Measurements from ENCODE around the gene LAMA2.

The LAMA2 gene

DNA sequence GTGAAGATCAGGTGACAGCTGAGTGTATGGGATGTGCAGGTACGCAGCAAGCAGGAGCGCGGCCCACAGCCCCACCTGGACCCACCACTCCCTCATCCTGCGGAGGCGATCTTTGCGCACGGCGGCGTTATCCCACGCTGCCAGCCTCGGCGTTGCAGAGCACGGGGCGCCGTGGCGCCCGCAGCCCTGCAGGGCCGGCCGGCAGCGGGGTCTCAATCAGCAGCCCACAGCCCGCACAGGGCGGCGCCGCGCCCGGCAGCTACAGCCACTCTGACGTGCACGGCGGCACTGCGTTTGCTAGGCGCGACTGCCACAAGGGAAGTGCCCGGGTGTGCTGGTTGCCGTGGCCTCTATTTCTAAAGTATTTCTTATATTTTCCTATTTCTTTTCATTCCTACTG lies 46.9 kb downstream of the LAMA2 start:
- Histone ChIP-seq H3K9me3 (ENCODE audit: low read depth, low read length) (no peaks in the 10 kb centered on the region), H3K27ac (no peak overlapping the region), H3K9ac (ENCODE audit: insufficient read length) (no peak overlapping the region), H3K36me3 (ENCODE audit: insufficient read depth, low read length) (no peaks in the 10 kb centered on the region), H3K4me3 (no peak overlapping the region)
- no peak for TF ChIP-seq FOXP2 (optimal IDR thresholded peaks at IDR 0.05; ENCODE audit: control extremely low read depth, extremely low read length, insufficient read depth)
- no peak for TF ChIP-seq EZH2 (IDR thresholded peaks at IDR 0.05)
- TF ChIP-seq POLR2AphosphoS5 (IDR thresholded peaks at IDR 0.05; ENCODE audit: borderline replicate concordance, low read depth, low read length): no peak
- DNase-seq (ENCODE audit: low read depth, low spot score): no peak

DNA sequence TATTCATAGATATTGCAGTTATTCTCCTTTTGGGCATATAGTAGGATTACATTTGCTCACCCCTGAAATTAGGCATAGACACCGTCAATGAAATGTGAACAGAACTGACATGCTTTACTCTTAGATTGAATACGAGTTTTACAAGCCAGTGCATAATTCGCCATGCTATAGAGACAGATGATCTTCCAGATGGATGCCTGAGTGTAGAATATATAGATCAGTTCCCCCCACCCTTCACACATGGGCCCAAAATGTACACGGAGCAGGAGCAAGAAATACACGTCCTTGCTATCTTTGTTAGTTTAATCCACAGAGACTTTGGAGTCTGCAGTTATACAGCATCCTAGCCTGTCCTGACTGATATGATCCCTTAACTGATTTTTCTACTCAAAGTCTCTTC lies 47.4 kb downstream of the LAMA2 start:
- no peaks in the 10 kb centered on the region for H3K9me3 ChIP-seq (ENCODE audit: low read depth, low read length)
- DNase-seq (ENCODE audit: low read depth, low spot score): no peak
- H3K27ac ChIP-seq: no peak overlapping the region

GRCh38 chr6:128932061-128932460 lies 49.1 kb downstream of the LAMA2 start:
- TF ChIP-seq FOXP2 (optimal IDR thresholded peaks at IDR 0.05; ENCODE audit: control extremely low read depth, extremely low read length, insufficient read depth): no peak
- no peak for TF ChIP-seq POLR2AphosphoS5 (IDR thresholded peaks at IDR 0.05; ENCODE audit: borderline replicate concordance, low read depth, low read length)
- no peak for TF ChIP-seq EZH2 (IDR thresholded peaks at IDR 0.05)
- Histone ChIP-seq H3K9ac (ENCODE audit: insufficient read length) (no peak overlapping the region), H3K27ac (peak overlapping the region; percentile 33; the same call in 1 of the 2 replicates), H3K9me3 (ENCODE audit: low read depth, low read length) (no peaks in the 10 kb centered on the region), H3K4me3 (no peak overlapping the region), H3K36me3 (ENCODE audit: insufficient read depth, low read length) (no peaks in the 10 kb centered on the region)
- no peak for DNase-seq (ENCODE audit: low read depth, low spot score)

More for the DNA sequence above, 47.4 kb downstream of the LAMA2 start:
- no peaks in the 10 kb centered on the region for H3K36me3 ChIP-seq (ENCODE audit: insufficient read depth, low read length)
- H3K4me3 ChIP-seq: no peak overlapping the region
- no peak overlapping the region for H3K9ac ChIP-seq (ENCODE audit: insufficient read length)
- TF ChIP-seq FOXP2 (optimal IDR thresholded peaks at IDR 0.05; ENCODE audit: control extremely low read depth, extremely low read length, insufficient read depth): no peak
- no peak for TF ChIP-seq POLR2AphosphoS5 (IDR thresholded peaks at IDR 0.05; ENCODE audit: borderline replicate concordance, low read depth, low read length)
- no peak for TF ChIP-seq EZH2 (IDR thresholded peaks at IDR 0.05)

DNA sequence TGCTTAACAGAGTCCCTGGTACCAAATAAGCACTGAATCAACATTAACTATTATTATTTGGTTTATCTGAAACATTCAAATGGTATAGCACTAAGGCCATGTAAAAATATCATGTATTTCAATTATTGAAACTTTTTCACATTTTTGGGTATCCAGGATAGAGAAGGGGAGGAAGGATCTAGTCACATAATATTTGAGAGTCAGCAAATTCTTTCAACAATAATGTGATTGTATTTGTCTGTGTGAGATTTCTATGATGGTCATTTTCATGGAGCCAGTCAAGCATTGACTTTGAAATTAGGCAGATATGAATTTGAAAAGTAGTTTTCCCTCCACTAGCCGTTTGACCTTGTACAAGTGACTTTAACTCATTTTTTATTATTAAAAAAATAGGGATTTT lies 67.9 kb downstream of the LAMA2 start:
- no peaks in the 10 kb centered on the region for H3K9me3 ChIP-seq (ENCODE audit: low read depth, low read length)
- H3K9ac ChIP-seq (ENCODE audit: insufficient read length): no peak overlapping the region
- TF ChIP-seq EZH2 (IDR thresholded peaks at IDR 0.05): no peak
- no peak for TF ChIP-seq FOXP2 (optimal IDR thresholded peaks at IDR 0.05; ENCODE audit: control extremely low read depth, extremely low read length, insufficient read depth)
- TF ChIP-seq POLR2AphosphoS5 (IDR thresholded peaks at IDR 0.05; ENCODE audit: borderline replicate concordance, low read depth, low read length): no peak
- H3K36me3 ChIP-seq (ENCODE audit: insufficient read depth, low read length): no peaks in the 10 kb centered on the region
- H3K27ac ChIP-seq: no peak overlapping the region
- no peak for DNase-seq (ENCODE audit: low read depth, low spot score)
- no peak overlapping the region for H3K4me3 ChIP-seq

DNA sequence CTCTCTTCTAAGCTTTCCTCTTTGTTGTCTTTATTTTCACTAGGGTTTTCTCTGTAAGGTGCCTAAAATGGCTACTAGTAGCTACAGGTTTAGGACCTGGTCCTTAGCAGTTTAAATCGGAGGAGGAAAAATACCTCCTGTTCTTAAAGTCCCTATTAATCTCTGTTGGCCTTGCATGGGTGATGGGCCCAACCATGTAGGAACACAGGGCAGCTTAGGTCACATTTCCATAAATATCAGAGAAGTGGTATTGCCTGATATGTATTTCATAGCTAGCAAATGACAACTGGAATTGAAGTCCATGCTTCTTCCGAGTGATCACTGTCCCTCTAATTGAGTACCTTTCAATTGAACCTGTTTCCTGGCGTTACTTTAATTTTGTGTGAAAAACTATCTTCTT lies 70.0 kb downstream of the LAMA2 start:
- TF ChIP-seq EZH2 (IDR thresholded peaks at IDR 0.05) (no peak), POLR2AphosphoS5 (IDR thresholded peaks at IDR 0.05; ENCODE audit: borderline replicate concordance, low read depth, low read length) (no peak), FOXP2 (optimal IDR thresholded peaks at IDR 0.05; ENCODE audit: control extremely low read depth, extremely low read length, insufficient read depth) (no peak)
- Histone ChIP-seq H3K27ac (no peak overlapping the region), H3K9ac (ENCODE audit: insufficient read length) (no peak overlapping the region), H3K4me3 (no peak overlapping the region), H3K36me3 (ENCODE audit: insufficient read depth, low read length) (no peaks in the 10 kb centered on the region), H3K9me3 (ENCODE audit: low read depth, low read length) (no peaks in the 10 kb centered on the region)
- no peak for DNase-seq (ENCODE audit: low read depth, low spot score)

DNA sequence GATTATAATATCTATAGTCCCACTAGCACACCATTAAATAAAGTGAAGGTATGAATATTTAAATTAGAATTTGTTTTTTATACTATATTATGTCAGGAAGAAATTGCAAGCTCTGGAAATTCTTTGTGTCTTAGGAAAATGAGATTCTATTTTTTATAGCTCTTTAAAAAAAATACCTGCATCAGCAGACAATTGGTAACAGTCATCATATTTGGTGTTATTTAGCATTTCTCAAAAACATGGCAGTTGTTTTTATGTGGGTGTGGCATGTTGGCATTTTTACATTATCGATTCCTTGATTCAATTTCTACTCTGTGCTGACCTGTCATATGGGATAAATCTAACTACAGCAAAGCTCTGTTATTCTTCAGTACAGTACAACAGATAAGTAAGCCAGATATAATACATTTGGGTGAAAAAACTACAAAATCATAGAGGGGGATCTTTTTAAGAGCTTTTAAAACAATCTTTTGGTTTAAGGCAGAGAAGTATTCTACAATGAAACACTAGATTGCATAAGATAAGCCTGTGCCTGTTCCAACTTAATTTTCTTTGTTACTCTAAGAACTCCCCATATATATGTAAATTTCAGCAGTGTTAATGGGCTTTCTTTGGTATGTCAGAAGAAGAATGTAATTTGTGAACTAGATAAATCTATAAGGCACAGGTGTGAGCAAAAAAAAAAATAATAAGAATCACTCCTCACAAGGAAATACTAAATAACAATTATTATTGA lies 71.5 kb downstream of the LAMA2 start:
- H3K27ac ChIP-seq: peak overlapping the region; percentile 64
- TF ChIP-seq POLR2AphosphoS5 (IDR thresholded peaks at IDR 0.05; ENCODE audit: borderline replicate concordance, low read depth, low read length): no peak
- no peak for TF ChIP-seq EZH2 (IDR thresholded peaks at IDR 0.05)
- TF ChIP-seq FOXP2 (optimal IDR thresholded peaks at IDR 0.05; ENCODE audit: control extremely low read depth, extremely low read length, insufficient read depth): no peak
- no peak overlapping the region for H3K9ac ChIP-seq (ENCODE audit: insufficient read length)
- H3K36me3 ChIP-seq (ENCODE audit: insufficient read depth, low read length): no peaks in the 10 kb centered on the region
- DNase-seq (ENCODE audit: low read depth, low spot score): no peak
- H3K9me3 ChIP-seq (ENCODE audit: low read depth, low read length): no peaks in the 10 kb centered on the region
- peak overlapping the region; percentile 44 for H3K4me3 ChIP-seq

DNA sequence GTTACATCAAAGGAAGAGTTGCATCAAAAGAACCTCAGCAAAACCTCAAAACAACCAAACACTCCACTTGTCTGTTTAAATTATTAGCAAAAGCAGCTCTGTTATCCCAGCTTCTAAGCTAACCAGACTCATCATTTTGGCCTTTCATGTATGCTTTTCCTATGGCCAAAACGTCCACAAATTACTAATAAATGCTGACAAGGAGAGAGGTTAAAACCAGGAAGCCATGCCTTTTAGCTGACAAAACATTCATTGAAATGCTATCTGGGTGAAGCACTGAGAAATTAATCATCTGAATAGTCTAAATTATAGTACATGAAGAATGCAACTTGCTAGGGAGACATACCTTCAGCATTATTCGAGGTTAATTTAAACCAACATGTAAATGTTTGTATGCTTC lies 80.6 kb downstream of the LAMA2 start:
- no peaks in the 10 kb centered on the region for H3K9me3 ChIP-seq (ENCODE audit: low read depth, low read length)
- DNase-seq (ENCODE audit: low read depth, low spot score): no peak
- no peak for TF ChIP-seq FOXP2 (optimal IDR thresholded peaks at IDR 0.05; ENCODE audit: control extremely low read depth, extremely low read length, insufficient read depth)
- no peak for TF ChIP-seq POLR2AphosphoS5 (IDR thresholded peaks at IDR 0.05; ENCODE audit: borderline replicate concordance, low read depth, low read length)
- TF ChIP-seq EZH2 (IDR thresholded peaks at IDR 0.05): no peak
- no peaks in the 10 kb centered on the region for H3K36me3 ChIP-seq (ENCODE audit: insufficient read depth, low read length)
- no peak overlapping the region for H3K27ac ChIP-seq
- H3K4me3 ChIP-seq: no peak overlapping the region
- H3K9ac ChIP-seq (ENCODE audit: insufficient read length): no peak overlapping the region

- Histone ChIP-seq H3K9me3 (ENCODE audit: low read depth, low read length) (no peaks in the 10 kb centered on the region), H3K9ac (ENCODE audit: insufficient read length) (no peak overlapping the region), H3K36me3 (ENCODE audit: insufficient read depth, low read length) (no peaks in the 10 kb centered on the region), H3K4me3 (no peak overlapping the region), H3K27ac (no peak overlapping the region)
- DNase-seq (ENCODE audit: low read depth, low spot score): no peak
- TF ChIP-seq POLR2AphosphoS5 (IDR thresholded peaks at IDR 0.05; ENCODE audit: borderline replicate concordance, low read depth, low read length) (no peak), FOXP2 (optimal IDR thresholded peaks at IDR 0.05; ENCODE audit: control extremely low read depth, extremely low read length, insufficient read depth) (no peak), EZH2 (IDR thresholded peaks at IDR 0.05) (no peak)
These were observed 81.4 kb downstream of the LAMA2 start for GRCh38 chr6:128964233-128964755.

Measured in SK-N-MC (cell line).